Endothelial cell of umbilical vein (primary cell): ENCODE results near the gene PTGER3. TPM values are rescaled to one million over a fixed set of nuclear protein-coding genes. Genes with fewer than 3 reads are reported as not detected.
A peak's percentile ranks its signal among the peaks of the same experiment; 100 is the strongest.

ENCODE experiments used
- BruUV-seq: library from RNA; stranded (reverse); fragments of 400-500 nt; replicated peaks from 2 replicates; lab custom pipeline; 2021; lab: Mats Ljungman, UMichigan
- CTCF ChIA-PET: fragments of 300-600, 350-600 bp; sonication (Branson Sonifier 250); formaldehyde crosslinking; loops from one replicate; lab custom pipeline; 2021; ENCODE audit warnings: antibody characterized with exemption, inconsistent platforms; lab: Charles Lee
- POLR2A ChIA-PET: fragments of 300-600, 350-600 bp; sonication (Branson Sonifier 250); formaldehyde crosslinking; loops from one replicate; lab custom pipeline; 2021; ENCODE audit warnings: antibody characterized with exemption, inconsistent platforms; lab: Charles Lee
- DNase-seq: peaks from one replicate; pipeline ENCODE4 v3.0.0-alpha.2; 2011; ENCODE audit warnings: low read depth, low spot score
- FAIRE-seq: peaks from 2 replicates; lab custom pipeline; 2011; peaks lifted over from hg19 to GRCh38; lab: Jason Lieb, UNC
- H2AFZ ChIP-seq: 2 replicates; pipeline ENCODE4 v1.6.0; 2012; ENCODE audit warnings: low read depth, low read length, control low read depth, inconsistent platforms
- H3K27ac ChIP-seq: 2 replicates; pipeline ENCODE4 v1.5.1; 2011; ENCODE audit warnings: low read depth, mild to moderate bottlenecking, control low read depth, low read length, moderate library complexity; ENCODE audit not compliant: insufficient read depth
- H3K27me3 ChIP-seq, 2 experiments: 2 replicates each; pipeline versions ENCODE4 v1.6.0 to v1.6.1; 2011; ENCODE audit warnings: low read length in 2 of 2, mixed read lengths in 1 of 2; ENCODE audit not compliant: control insufficient read depth in 2 of 2, insufficient read depth in 2 of 2
- H3K36me3 ChIP-seq, 2 experiments: 2 replicates in 1 of 2; 3 replicates in 1 of 2; pipeline ENCODE4 v1.5.1; 2011; ENCODE audit warnings: low read length in 2 of 2, mild to moderate bottlenecking in 1 of 2, moderate library complexity in 1 of 2; ENCODE audit not compliant: control insufficient read depth in 2 of 2, insufficient read depth in 2 of 2; ENCODE audit errors: extremely low read depth in 1 of 2
- H3K4me1 ChIP-seq: 3 replicates; pipeline ENCODE4 v1.5.1; 2011; ENCODE audit warnings: mild to moderate bottlenecking, low read length; ENCODE audit not compliant: control insufficient read depth, insufficient read depth; ENCODE audit errors: extremely low read depth
- H3K4me2 ChIP-seq: 2 replicates; pipeline ENCODE4 v1.6.1; 2011; ENCODE audit warnings: low read length, control low read depth, mixed read lengths; ENCODE audit not compliant: insufficient read depth
- H3K4me3 ChIP-seq, 3 experiments: fragments of 200-600 bp in 1 of 3; sonication (generic), shearing (Covaris generic) in 1 of 3; replicated peaks in 1 of 3; 2 replicates each; pipeline ENCODE4 v1.5.1; 2011 to 2016; ENCODE audit warnings: control low read depth in 3 of 3, low read length in 3 of 3, mild to moderate bottlenecking in 2 of 3, inconsistent platforms in 1 of 3, low read depth in 1 of 3, moderate library complexity in 1 of 3; ENCODE audit not compliant: insufficient read depth in 1 of 3
- H3K79me2 ChIP-seq: 2 replicates; pipeline ENCODE4 v1.6.0; 2012; ENCODE audit warnings: low read length, inconsistent platforms; ENCODE audit not compliant: control insufficient read depth, insufficient read depth
- H3K9ac ChIP-seq: replicated peaks from 2 replicates; pipeline ENCODE3; 2011; ENCODE audit warnings: low read length, control low read depth; ENCODE audit not compliant: insufficient read depth; ENCODE audit errors: extremely low read depth
- H3K9me1 ChIP-seq: replicated peaks from 3 replicates; pipeline ENCODE4 v1.6.0; 2011; ENCODE audit warnings: mild to moderate bottlenecking, low read length; ENCODE audit not compliant: control insufficient read depth, insufficient read depth; ENCODE audit errors: extremely low read depth
- H3K9me3 ChIP-seq: replicated peaks from 2 replicates; pipeline ENCODE4 v1.5.1; 2012; ENCODE audit warnings: low read length, inconsistent platforms; ENCODE audit not compliant: control insufficient read depth, insufficient read depth
- H4K20me1 ChIP-seq: replicated peaks from 2 replicates; pipeline ENCODE3; 2011; ENCODE audit warnings: mild to moderate bottlenecking, low read length; ENCODE audit not compliant: control insufficient read depth, insufficient read depth; ENCODE audit errors: extremely low read depth
- JUN ChIP-seq: IDR thresholded peaks from 2 replicates; pipeline ENCODE4 v1.6.1; 2011; ENCODE audit warnings: borderline replicate concordance, low read depth; ENCODE audit not compliant: insufficient read length, insufficient read depth
- POLR2A ChIP-seq: IDR thresholded peaks from 2 replicates; pipeline ENCODE4 v1.6.1; 2012; ENCODE audit warnings: low read depth, mild to moderate bottlenecking, control low read depth, low read length
- POLR2AphosphoS5 ChIP-seq: IDR thresholded peaks from 2 replicates; pipeline ENCODE4 v1.6.1; 2012; ENCODE audit warnings: low read depth, mild to moderate bottlenecking, control low read depth, low read length, moderate library complexity; ENCODE audit not compliant: insufficient read depth
- dilution Hi-C: fragments of 300-500 bp; cut with MboI; formaldehyde crosslinking; loops from one replicate; pipeline ENCODE4 v1.15.0; 2019; ENCODE audit warnings: low sequenced_read_pairs; ENCODE audit not compliant: extremely low pct_ligation_motif_present
- intact Hi-C: fragments of 100-400 bp; cut with micrococcal nuclease; formaldehyde crosslinking; loops from one replicate; pipeline ENCODE4 v1.10.0; 2022
- polyA plus RNA-seq, 4 experiments: library from polyadenylated mRNA; depleted of rRNA in 3 of 4; stranded (reverse) in 3 of 4; unstranded in 1 of 4; fragments of >200 nt; gene quantifications; 2 replicates each; pipeline versions ENCODE4 v1.2.1 to v1.2.3, GENCODE V29; 2011 to 2012; ENCODE audit warnings: missing spikeins in 1 of 4
- total RNA-seq: library from RNA; stranded (reverse); gene quantifications from 2 replicates; pipeline ENCODE4 v1.2.3, GENCODE V29; 2021
- TF ChIP-seq, protein P1 (sequence below), 2 donors: IDR thresholded peaks; 1 replicate in 1 of 2; 2 replicates in 1 of 2; pipeline ENCODE4 v1.5.1; 2011; ENCODE audit warnings: low read length in 2 of 2, mild to moderate bottlenecking in 2 of 2, moderate library complexity in 2 of 2, control low read depth in 1 of 2, inconsistent platforms in 1 of 2, low read depth in 1 of 2; ENCODE audit not compliant: insufficient read depth in 1 of 2; ENCODE audit errors: extremely low read depth in 1 of 2
- TF ChIP-seq, protein P2 (sequence below): IDR thresholded peaks from 2 replicates; pipeline ENCODE4 v1.6.1; 2011; ENCODE audit not compliant: insufficient read depth, insufficient read length

The PTGER3 gene
- total and polyA plus RNA-seq, 2 donors (not counting 3 experiments of a cell fraction or from before 2014, with no cell fraction given) = 0.01 TPM; not detected in 1

DNA sequence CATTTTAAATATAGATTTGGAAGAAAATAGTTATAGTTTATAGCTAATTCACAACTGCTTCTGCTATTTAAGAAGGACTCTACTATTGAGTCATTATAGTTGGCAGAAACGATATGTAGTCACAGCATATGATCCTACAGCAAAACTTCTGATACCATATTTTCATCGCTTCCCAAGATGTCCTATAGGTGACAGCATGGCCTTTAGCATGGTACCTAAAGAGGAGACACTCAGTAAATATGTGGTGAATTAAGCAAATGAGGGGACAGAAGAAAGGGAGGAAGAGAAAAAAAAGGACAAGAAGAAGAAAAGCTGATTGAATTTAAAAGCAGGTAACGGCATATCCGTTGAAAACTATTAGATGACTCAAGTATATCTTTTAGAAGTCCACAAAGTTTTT lies 77.2 kb downstream of the PTGER3 start:
- Histone ChIP-seq H3K27me3 (no peaks in the 10 kb centered on the region), H3K9me1 (no peaks in the 10 kb centered on the region), H2AFZ (no peak overlapping the region), H3K9ac (no peak overlapping the region), H3K4me1 (no peaks in the 10 kb centered on the region), H4K20me1 (no peaks in the 10 kb centered on the region), H3K27ac (no peak overlapping the region), H3K79me2 (no peaks in the 10 kb centered on the region), H3K4me2 (no peak overlapping the region), H3K9me3 (no peaks in the 10 kb centered on the region), H3K4me3 (no peak overlapping the region), H3K36me3 (no peaks in the 10 kb centered on the region)
- FAIRE-seq (peak; percentile 35), DNase-seq (no peak)
- TF ChIP-seq POLR2AphosphoS5 = no peak
- TF ChIP-seq, protein P1, sequence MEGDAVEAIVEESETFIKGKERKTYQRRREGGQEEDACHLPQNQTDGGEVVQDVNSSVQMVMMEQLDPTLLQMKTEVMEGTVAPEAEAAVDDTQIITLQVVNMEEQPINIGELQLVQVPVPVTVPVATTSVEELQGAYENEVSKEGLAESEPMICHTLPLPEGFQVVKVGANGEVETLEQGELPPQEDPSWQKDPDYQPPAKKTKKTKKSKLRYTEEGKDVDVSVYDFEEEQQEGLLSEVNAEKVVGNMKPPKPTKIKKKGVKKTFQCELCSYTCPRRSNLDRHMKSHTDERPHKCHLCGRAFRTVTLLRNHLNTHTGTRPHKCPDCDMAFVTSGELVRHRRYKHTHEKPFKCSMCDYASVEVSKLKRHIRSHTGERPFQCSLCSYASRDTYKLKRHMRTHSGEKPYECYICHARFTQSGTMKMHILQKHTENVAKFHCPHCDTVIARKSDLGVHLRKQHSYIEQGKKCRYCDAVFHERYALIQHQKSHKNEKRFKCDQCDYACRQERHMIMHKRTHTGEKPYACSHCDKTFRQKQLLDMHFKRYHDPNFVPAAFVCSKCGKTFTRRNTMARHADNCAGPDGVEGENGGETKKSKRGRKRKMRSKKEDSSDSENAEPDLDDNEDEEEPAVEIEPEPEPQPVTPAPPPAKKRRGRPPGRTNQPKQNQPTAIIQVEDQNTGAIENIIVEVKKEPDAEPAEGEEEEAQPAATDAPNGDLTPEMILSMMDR (IDR thresholded peaks at IDR 0.05; ENCODE audit: extremely low read depth in 1 of 2, insufficient read depth in 1 of 2, low read depth in 1 of 2, low read length in 2 of 2) = no peak
- TF ChIP-seq, protein P2, sequence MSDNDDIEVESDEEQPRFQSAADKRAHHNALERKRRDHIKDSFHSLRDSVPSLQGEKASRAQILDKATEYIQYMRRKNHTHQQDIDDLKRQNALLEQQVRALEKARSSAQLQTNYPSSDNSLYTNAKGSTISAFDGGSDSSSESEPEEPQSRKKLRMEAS = no peak
- no peak for TF ChIP-seq POLR2A
- no peak for TF ChIP-seq JUN
- intact Hi-C loops = no loop called here
- BruUV-seq = no TSS peak
- CTCF ChIA-PET = no interaction called here
- POLR2A ChIA-PET = no interaction called here
- dilution Hi-C loops = no loop called here
